ENCODE results near the gene CACNA2D4.

- TF ChIP-seq CTCF (IDR thresholded peaks at IDR 0.05; ENCODE audit: low read depth, low read length, missing input control) (no peak), ZBTB33 (IDR thresholded peaks at IDR 0.05) (no peak), JUND (IDR thresholded peaks at IDR 0.05) (no peak), MAX (IDR thresholded peaks at IDR 0.05) (no peak), RXRA (IDR thresholded peaks at IDR 0.05) (no peak), YY1 (IDR thresholded peaks at IDR 0.05) (no peak)
Measured at GRCh38 chr12:1934068-1934467, 15.6 kb upstream of the CACNA2D4 start.
